Embryonic facial prominence (tissue), 1 donor: Measurements from ENCODE around the gene KLHL29.

Experiments
- DNase-seq: peaks from one replicate; pipeline ENCODE4 v3.0.0-alpha.2; 2016; ENCODE audit errors: extremely low spot score

Gene KLHL29

DNA sequence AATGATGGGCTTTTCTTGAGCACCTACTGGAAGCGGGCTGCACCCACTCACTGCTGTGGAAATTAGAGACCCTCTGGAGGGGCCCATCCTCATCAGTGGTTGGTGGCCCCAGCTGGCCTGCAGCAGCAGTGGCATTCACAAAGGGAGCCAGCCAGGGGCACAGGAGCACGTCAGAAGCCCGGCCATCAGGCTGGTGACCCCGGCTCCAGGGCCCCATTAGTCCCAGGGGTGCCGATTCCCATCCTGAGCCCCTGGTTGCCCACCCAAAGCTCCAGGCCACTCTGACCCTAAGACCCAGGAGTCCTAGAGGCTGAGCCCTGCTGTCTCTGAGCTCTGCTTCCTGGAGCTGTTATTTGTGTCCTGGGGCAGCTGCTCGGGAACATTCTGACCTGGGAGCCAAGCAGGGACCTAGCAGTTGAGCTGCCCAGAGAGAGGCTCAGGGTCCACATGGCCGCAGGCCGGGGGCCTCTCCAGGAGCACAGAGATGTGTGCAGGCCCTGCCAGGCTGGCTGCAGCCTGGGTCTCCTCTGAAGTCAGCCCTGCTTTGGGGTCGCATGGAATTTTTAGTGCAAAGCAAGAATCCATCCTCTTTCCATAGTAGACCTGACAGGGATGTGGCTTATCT, 207.2 kb downstream of the KLHL29 start:
- DNase-seq: no peak

DNA sequence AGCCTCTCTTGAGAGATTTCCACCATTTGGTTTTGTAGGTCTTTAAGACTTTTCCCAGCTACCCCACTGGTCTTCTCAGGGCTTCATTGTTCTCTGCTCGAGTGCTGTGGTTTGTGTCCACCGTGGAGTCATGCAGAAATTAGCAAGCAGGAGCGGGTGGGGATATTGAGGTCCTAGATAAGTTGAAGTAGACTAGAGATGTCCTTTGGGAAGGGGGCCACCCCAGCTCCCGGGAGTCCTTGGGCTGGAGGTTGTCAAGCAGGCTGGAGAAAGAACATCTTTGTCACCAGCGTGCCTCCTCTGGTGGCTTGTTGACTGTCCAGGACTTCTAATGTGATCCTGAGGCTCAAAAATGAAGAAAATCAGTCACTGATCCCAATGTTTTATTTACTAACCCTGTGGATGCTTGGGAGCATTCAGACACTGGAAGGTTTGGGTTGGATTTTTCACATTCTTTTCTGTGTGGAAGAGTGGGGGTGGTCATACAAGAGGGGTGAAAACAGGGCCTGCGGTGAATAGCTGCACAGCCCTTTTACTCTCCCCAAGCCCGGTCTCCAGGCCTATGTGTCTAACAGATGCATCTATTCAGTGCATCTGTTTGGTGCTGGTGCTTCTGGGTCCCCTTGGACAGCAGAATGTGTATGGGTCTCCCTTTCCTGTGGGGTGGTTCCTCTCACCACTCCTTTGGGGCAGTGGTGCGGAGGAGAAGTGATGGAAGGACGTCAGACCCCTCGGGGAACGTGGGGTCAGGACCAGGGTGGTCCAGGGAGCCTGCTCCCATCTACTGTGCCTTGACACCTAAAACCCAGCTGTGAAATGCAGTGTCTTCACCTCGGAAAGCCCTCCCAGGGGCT, 208.1 kb downstream of the KLHL29 start:
- DNase-seq: no peak

DNA sequence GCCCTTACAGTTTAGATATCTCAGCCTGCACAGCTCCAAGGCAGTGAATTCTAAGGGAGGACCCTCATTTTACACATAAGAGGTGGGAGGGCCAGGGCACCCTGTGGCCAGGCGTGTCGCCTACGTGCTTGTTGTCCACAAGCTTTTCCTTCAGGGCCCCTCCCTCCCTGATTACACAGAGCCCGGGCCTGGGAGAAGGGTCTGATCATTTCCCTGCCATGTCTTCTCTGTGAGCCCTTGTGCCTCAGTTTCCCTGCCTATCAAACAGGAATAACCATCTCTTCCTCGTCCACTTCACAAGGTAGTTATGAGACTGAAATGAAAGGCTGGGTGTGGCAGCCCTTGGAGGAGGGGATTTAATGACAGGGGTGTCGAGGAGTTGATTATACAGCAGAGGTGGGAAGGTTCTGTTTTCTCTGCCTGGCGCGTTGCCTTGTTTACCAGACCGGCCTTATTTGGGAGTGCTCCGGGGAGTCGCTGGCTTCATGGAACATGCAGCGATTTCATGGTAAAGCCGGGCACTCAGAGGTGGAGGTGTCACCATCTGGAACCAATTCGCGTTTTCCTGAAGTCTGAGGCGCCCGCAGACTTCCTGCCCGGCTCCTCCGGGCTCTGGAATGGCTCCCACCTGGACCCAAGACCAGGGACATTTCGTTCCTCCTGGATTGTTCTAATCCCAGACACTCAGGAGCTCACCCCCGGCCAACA, 208.9 kb downstream of the KLHL29 start:
- DNase-seq: no peak

DNA sequence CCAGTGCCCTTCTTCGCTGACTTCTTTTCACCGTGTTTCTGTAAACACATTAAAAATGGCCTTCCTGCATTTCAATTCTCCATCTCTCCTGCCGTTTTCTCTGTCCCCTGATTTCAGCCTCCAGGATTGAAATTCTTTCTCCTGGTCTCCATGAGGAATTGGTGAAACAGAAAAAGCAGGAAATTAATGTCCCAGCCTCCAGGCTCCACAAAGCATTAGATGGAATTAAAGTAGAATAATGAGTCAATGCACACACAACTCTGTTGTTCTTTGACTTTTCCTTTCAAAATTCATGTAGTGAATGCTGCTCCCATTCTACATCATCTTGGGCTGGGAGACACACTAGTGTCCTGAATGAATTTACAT, 209.5 kb downstream of the KLHL29 start:
- no peak for DNase-seq

DNA sequence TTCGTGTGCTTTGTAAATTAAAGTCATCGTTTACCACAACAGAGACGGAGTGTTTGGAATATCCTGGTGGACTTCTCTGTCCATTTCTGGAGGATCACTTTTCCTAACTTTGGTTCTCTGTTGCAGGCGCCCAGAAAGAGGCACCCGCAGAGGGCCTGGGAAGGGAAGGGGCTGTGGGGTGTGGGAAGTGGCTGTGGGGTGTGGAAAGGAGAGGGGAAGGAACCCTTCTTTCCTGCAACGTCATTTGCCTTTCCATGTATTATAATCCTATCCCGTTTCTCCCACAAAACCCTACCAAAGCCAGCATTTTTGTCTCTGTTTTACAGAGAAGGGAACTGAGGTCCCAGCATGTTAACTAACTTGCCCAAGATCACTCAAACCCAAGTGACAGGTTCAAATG, 210.0 kb downstream of the KLHL29 start:
- no peak for DNase-seq

DNA sequence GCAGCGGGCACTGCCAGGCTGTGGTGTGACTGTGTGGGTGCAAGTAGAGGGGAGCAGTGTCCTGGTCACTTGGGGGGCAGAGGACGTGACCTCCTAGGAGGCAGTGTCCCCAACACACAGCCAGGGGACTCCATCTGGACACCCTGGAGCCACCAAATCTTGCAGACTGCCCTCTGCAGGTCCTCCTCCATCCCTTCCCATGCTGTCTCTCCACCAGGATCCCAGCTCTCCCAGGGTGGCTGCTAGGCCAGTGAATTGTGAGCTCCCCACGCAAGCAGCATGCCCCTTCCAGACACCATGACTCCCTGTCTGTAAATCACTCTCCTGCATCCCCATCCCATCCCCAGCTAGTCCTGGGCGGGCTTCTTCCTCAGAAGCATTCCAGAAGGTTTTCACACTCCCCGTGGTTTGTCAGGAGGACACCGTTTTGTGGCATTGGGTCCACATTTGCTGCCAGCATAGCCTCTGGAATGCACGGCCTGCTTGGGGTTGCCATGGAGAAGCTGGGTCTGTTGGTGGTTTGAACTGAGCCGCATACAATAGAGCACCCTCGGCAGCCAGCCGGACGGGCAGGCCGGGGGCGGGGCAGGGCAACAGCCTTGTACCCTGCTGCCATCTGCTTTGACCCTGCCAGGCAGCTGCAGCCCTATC, 210.7 kb downstream of the KLHL29 start:
- DNase-seq: peak; percentile 30

DNA sequence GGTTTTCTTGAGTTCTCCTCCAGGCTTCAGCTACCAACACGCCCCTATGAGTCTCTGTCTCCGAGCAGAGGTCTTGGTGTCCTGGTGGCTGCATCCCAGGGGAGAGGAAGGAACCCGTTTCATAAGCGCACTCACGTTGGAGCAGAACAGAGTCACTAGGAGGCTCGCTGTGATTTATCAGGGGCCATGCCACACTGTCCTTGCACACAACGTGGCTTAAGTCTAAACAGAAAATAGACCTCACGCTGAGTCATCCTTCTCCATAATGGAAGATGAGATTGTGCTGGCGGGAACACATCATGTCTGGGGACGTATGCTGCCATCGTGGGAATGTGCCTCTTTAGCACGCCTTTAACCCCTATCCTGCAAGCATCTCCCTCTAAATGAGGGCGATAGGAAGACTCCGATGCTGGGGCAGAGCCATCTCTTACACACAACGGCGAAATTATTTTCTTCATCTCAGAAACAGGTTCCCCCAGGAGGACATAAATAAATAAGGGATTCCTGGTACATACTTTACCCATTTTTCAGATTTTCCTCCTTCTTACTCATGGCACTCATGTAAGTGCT, 211.4 kb downstream of the KLHL29 start:
- DNase-seq: no peak

DNA sequence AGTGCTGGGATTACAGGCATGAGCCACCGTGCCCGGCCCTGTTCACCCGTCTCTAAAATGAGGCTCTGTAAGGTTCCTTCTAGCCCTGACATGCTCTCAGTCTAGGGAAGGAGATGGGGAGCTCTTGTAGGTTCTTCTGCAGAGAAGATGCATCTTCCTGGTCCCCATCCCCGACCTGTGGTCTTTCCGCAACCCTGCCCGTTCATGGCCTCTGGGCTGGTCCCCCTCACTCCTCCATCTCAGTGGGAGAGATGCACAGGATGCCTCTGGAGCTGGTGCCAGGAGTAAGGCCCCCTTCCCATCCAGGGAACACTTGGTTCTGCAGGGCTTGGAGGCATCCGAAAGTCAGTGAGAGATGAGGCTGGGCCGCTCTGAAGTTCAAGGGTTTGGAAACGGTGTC, 212.7 kb downstream of the KLHL29 start:
- DNase-seq: no peak

DNA sequence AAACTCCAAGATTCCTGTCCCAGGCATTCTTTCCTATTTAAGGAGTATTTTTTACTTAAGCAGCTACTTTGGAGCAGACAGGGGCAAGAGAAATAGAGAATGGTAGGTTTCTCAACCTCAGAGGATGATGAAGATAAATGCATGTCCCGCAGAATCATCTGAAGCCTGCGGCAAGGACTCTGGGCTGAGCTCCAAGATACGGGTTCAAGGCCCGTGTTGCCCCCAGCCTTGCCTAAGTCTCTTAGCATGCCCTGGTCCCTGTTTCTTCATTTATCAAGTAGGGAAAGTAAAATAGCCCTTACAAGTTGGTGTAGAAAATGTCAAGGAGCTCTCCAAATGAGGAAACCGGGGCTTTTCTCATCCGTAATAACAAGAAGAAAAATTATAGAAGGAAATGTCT, 214.0 kb downstream of the KLHL29 start:
- no peak for DNase-seq

DNA sequence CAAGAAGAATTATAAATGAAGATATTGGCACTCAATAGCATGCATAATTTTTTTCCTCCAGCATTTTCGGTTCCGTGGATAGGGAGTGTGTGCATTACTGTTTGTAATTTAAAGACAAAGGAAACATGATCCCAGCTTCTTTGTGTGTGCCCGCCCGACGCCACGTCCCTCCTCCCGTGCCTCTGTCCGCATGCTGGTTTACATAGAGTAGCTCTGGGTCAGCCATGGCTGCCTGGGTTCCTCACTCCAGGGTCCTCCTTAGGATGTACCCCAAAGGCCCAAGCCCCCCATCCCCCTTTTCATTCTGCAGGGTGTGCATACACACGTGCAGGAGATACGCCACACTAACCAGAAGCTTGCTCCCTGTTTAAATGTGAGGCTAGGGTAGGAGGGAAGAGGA, 214.7 kb downstream of the KLHL29 start:
- no peak for DNase-seq

DNA sequence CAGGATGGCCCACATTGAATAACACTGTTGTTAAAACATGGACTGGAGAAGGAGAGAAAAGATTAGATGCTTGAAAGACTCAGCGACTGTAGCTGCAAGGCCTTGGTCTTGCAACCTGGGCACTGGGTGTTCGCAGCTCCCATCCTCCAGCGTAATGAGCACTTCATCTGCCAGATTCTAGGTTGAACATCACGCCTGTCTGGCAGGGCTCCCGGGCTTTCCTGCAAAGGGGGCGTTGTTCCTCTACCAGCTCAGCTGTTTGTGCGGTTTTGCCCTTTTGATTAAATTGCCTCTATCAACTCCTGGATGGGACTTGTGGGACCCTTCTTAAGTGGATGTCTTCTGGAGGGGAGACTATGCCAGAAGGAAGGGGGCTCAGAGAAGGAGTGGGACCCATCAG, 215.4 kb downstream of the KLHL29 start:
- no peak for DNase-seq

DNA sequence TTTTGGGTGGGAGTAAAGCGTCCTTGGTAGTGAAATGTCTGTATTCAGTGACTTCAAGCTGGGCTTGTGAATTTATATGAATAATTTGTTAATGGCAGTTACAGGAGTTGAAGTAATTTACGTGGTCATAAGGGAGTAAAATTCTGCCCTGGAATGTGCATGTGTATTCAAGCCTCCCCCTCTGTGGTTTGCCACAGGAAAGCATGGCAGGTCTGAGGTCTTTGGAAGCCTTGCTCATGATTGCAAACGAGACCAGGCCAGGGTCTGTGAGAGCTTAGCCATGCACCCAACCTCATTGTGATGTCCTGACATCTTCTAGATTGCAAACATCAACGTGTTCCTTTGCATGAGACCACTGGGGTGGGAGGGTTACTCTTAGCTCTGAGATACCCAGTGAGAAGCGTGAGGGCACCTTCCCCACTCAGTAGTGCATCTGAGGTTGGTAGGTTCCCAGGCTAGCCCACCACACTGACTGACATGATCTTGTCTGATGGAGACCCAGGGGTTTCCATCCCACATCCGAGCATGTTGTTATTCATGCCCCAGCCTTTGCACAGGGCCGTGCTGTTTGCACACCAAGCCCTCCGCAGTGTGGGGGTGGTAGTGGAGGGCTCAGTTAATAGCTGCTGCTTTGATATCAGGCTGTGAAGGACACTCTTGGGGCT, 216.5 kb downstream of the KLHL29 start:
- no peak for DNase-seq

DNA sequence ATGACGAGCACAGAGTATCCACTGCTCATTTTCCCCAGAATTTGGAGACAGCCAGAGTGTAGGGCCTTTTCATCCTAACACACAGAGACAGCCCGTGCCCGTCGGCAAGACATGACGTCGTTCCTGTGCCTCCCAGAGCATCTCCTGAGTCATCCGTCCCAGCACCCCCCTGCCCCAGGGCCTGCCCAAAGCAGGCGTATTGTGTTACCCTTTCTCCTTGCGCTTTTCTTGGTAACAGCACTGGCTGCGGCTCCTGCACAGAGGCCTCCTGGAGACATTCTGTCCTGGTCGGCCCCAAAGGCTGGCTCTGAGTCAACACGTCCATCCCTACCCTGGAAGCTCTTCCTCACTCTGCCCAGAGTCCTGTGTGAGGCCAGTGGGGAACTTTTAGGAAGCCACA, 217.1 kb downstream of the KLHL29 start:
- no peak for DNase-seq

DNA sequence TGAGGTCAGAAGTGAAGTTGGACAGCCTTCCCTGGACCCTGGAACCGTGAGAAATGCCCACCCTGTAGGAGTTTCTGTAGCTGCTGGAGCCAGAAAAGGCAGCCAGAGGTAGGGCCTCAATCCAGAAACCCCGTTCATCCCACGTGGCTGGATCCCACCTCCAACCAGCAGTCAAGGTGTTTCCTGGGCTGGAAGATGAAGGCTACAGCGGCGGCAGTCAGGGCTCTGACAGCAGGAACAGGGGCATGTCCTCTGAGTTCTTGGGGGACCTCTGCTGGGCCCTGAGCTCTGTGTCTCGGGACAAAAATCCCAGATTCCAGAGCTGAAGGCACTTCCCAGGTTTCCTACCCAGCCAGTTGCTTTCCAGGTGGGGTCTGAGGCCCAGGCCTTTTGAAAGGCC, 218.2 kb downstream of the KLHL29 start:
- DNase-seq: no peak

DNA sequence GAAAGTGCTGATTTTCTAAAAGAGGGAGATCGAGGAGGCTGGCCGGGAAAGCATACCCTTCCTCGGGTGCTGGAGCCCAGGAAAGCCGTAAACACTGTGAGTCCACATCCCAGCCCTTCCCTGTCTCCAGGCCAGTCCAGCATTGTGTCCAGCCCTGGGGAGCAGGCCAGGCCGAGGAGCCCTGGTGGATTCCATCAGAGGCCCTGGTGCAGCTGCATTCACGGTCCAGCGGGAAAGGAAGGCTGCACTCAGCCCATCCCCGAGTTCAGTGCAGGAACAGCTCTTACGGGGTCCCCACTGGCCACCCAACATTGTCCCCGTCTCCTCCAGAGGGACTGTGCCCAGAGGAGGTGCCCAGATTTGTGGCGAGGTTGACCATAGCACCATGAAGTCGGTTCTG, 218.6 kb downstream of the KLHL29 start:
- DNase-seq: no peak

DNA sequence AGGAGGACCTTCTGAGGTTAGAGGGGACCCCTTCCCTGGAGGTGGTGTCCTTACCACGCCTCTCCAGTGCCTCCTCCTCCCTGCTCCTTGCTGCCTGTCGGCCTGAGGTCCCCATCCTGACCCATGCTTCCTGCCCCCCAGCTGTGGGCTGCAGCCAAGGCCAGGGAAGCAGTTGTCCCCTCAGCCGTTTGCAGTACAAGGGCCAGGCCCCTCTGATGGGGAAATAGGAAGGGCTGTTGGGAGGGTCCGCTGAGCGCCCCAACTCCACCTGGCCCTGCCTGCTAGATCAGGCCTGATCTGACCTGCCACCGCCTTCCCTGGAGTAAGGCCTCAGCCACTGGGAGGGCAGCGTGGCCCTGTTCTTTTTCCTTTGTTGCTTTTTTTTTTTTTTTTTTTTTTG, 219.8 kb downstream of the KLHL29 start:
- DNase-seq: no peak

DNA sequence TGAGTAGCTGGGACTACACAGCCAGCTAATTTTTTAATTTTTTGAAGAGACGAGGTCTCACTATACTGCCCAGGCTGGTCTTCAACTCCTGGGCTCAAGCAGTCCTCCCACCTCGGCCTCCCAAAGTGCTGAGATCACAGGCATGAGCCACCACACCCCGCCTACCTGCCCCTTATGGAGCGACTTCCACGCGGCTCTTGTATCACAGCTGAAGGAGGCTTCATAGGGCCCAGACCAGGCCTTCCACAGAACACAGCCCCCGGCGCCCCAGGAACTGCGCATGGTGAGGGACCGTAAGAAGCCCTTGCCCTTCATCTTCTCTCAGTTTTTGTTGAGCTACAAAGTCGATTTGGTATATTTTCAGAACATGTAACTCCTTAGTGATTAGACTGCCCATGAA, 220.3 kb downstream of the KLHL29 start:
- no peak for DNase-seq

DNA sequence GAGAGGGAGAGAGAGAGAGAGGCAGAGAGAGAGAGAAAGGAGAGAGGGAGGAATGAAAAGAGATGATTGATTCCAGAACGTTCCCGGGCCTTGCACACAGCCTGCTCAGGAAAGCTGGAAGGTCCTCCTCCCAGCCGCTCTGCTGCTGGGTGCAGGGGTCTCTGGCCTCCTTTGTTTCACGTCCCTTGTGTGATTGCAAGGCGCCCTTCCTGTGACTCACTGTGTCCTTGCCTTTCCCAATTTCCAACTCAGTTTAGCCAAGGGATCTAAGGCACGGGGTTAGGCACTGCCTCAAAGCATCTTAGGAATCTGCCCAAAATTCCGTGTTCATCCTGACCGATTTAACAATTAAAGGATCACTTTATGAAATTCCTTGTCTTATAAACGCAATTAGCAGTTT, 221.2 kb downstream of the KLHL29 start:
- DNase-seq: no peak

DNA sequence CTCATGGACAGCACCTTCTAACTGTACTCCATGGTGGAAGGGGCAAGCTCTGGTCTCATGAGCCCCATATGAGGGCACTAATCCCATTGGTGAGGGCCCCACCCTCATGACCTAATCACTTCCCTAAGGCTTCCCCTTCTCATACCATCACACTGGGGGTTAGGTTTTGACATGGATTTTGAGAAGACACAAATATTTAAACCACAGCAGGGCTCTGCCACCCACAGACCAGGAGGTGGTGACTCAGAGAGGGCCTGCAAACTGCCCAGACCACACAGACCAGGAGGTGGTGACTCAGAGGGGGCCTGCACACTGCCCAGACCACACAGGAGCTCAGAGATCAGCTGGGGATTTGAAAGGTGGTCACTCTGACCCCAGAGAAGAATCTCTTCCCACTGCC, 222.0 kb downstream of the KLHL29 start:
- no peak for DNase-seq

DNA sequence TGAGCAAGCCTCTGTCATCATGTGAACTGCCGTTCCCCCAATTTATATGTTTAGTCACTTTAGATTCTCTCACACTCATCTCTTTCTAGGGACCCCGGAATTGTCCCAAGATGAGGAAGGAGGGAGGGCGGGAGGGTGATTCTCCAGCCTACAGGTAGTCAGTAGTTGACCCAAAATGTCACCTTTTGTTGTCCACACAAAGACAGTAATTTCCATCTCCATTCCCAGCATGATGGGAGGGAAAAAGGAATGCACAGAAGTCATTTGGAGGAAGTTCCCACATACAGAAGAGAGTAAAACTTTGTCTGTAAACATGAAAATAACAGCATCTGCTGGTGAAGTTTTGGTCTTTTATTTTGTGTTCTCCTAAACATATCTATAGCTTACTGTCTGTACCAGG, 222.9 kb downstream of the KLHL29 start:
- no peak for DNase-seq

DNA sequence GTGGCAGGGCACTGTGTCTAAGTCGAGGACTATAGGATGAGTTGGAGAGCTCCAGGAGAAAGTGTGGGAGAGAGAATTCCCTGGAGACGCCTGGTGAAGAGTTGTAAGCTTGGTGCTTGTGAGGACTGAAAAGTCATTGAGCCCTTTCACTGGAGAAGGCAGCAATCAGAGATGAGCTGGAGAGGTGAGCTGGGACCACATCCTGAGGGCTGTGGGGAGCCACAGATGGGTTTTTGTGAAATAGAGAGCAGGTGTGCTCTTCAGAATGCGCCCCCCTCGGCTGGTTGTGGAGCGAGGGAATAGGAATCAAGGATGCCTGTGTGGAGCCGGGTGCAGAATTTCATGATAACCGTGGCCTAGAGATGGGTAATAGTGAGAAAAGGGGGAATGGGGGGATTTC, 224.3 kb downstream of the KLHL29 start:
- DNase-seq: no peak

DNA sequence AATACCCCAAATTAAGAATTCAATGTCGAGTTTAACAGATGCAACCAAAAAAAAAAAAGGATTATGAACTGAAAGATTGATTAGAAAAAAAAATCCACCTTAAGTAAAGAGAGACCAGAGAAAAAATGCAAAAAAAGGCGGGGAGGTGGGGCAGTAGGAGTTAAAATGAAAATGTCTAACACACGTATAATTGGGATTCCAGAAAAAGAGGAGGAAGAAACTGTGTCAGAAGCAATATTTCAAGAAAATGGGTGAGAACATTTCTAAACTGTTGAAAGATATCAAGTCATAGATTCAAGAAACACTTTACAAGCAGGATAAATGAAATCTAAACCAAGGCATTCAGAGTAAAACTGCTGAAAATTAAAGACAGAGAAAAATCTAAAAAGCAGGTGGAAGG, 226.9 kb downstream of the KLHL29 start:
- no peak for DNase-seq
